ENCODE results near the gene PTPN20.

DNA sequence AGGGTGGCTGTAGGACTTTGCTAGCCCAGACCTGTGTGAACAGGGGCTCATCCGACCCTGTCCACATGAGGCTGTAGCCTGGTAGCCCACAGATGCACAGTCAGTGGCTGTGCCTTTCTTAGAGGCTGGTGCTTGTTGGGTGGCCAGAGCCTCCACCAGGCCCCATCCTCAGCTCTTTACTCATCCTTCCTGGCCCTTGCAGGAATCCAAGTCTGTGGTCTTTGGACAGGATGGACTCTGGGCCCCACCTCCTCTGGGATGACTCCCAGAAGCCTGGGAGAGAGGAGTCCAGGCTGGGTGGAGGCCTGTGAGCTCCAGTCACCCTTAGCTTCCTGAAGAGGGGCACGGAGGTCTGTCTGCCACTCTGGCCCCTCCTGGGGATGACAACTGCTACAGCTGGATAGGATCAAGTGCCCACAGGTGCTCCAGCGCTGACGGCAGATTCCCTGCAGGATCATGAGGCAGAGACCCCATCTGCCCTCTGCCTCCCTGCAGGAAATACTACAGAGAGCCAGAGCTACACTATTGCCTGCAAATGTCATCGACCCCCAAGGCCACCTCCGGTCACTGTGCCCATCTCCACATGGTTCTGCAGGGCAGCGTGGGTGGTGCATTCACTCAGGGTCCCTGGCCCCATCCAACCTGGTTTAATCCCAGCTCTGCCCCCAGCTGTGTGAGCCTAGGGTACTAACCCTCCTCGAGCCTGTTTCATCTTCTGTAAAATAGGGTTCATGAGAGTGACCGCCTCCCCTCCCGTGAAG lies 114.5 kb downstream of the PTPN20 start:
- TF ChIP-seq, protein P1, sequence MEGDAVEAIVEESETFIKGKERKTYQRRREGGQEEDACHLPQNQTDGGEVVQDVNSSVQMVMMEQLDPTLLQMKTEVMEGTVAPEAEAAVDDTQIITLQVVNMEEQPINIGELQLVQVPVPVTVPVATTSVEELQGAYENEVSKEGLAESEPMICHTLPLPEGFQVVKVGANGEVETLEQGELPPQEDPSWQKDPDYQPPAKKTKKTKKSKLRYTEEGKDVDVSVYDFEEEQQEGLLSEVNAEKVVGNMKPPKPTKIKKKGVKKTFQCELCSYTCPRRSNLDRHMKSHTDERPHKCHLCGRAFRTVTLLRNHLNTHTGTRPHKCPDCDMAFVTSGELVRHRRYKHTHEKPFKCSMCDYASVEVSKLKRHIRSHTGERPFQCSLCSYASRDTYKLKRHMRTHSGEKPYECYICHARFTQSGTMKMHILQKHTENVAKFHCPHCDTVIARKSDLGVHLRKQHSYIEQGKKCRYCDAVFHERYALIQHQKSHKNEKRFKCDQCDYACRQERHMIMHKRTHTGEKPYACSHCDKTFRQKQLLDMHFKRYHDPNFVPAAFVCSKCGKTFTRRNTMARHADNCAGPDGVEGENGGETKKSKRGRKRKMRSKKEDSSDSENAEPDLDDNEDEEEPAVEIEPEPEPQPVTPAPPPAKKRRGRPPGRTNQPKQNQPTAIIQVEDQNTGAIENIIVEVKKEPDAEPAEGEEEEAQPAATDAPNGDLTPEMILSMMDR (IDR thresholded peaks at IDR 0.05) = no peak
- TF ChIP-seq POLR2A (IDR thresholded peaks at IDR 0.05) = no peak
